Vagina (tissue), 2 donors: ENCODE results near the gene TUBA3E.
"Not testable (repeated sequence)": the region's sequence is repeated elsewhere in the genome, so short reads cannot be mapped to it uniquely, and the experiment has no call there.

ENCODE experiments used
- CTCF ChIP-seq, 3 experiments: fragments of 450-650 bp in 2 of 3; fragments of 200-600 bp in 1 of 3; sonication (generic) in 1 of 3; IDR thresholded peaks; one replicate each; pipeline ENCODE4 v1.5.1; 2017 to 2019; ENCODE audit warnings: antibody characterized with exemption in 3 of 3, mild to moderate bottlenecking in 2 of 3, moderate library complexity in 2 of 3
- POLR2A ChIP-seq, 2 donors: fragments of 450-650 bp; IDR thresholded peaks; one replicate each; pipeline ENCODE4 v1.6.1; 2017; ENCODE audit warnings: antibody characterized with exemption in 2 of 2, mild to moderate bottlenecking in 2 of 2, moderate library complexity in 2 of 2

DNA sequence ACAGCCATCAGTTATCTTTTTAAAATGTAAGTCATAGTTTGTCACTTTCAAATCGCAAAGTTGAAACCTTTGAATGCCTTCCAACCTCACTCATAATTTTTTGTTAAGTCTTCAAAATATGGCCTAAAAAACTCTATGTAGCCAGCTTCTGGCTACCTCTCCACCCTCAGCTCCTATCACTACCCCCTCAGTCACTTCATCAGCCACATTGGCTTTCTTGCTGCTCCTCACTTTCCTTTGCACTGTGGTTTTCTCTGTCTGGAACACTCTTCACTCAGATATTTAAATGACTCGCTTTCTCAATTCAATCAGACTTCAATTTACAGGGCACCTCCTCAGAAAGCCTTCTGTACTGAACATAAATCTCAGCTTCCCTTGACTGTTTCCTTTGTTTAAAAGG, 34.8 kb upstream of the TUBA3E start:
- not testable (repeated sequence) for TF ChIP-seq POLR2A, CTCF (IDR thresholded peaks at IDR 0.05)
